Suppressor macrophage (primary cell): ENCODE results near the gene TNNI3K.

Experiments used
- DNase-seq, 4 experiments: peaks; one replicate each; pipeline ENCODE4 v3.0.0-alpha.2; 2020 to 2022

TNNI3K gene

GRCh38 chr1:74392840-74393239 lies 157.7 kb downstream of the TNNI3K start:
- DNase-seq: no peak

DNA sequence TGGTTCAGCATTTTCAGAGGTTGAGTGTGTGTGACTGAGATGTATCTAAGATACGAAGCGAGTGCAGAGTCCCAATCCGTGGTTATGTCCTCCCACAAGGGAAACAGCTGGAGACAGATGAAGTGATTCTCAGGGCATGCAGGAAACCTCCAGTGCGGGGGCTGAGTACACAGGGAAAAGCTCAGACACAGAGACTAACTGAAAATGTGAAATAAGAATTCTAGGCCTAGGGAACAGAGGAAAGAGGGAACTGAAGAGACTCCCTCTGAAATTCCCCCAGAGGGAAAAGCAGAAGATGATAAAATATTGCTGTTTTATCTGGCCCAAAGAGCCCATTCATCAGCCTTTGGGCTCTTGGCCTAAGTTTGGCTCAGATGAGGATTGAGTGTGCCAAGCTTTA lies 160.4 kb downstream of the TNNI3K start:
- DNase-seq: no peak

GRCh38 chr1:74396462-74396861 lies 161.3 kb downstream of the TNNI3K start:
- DNase-seq: no peak

DNA sequence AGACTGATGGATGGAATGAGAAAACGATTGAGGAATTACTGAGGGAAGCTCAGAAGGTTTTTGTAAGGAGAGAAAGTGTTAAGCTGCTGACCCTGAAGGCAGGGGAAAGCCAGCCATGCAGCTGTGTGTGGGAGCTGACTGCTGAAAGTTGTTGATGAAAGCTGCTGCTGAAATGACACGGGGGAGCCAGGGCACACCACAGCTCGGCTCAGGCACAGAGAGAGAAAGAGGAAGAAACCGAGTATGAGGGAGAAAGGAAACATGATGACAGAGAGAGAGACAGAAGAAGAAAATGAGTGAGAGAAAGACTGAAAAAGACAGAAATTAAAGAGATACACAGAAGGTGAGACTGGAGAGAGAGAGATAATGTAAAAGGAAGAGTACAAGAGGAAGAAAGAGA lies 161.7 kb downstream of the TNNI3K start:
- no peak for DNase-seq

GRCh38 chr1:74399249-74399648 lies 164.1 kb downstream of the TNNI3K start:
- no peak for DNase-seq

DNA sequence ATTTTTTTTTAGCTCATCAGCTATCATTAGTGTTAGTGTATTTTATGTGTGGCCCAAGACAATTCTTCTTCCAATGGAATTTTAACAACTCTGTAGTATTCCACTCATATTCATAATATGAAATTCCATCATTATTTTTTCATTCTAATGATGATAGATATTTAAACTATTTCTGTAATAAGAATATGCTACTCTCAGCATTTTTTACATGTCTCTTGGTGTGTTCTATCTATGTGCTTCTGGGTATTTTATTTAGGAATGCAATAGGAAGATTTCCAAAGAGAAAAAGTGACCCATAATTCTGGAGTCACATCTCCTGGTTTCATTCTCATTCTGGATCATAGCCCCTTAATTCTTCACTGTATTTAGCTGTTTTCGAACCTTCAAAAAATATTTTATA lies 167.7 kb downstream of the TNNI3K start:
- no peak for DNase-seq

DNA sequence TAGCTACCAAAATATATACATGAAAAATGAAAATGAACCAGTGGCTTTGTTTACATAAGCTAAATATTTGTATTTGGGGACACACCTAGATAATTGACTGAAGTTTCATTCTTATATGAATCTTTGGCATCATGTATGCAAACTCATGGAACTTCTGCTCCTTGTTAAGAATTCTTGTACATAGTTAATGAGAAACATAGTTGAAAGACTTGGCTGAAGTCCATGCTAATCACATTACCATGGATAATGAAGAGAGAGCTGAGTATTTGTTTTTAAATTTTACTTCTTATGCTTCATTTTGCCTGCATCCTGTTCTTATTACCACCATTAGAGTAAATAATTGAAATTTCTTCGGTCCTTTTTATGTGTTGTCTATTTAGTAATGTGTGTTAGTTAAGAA lies 168.4 kb downstream of the TNNI3K start:
- no peak for DNase-seq

- DNase-seq: no peak
These were observed 171.6 kb downstream of the TNNI3K start for GRCh38 chr1:74406759-74407158.

DNA sequence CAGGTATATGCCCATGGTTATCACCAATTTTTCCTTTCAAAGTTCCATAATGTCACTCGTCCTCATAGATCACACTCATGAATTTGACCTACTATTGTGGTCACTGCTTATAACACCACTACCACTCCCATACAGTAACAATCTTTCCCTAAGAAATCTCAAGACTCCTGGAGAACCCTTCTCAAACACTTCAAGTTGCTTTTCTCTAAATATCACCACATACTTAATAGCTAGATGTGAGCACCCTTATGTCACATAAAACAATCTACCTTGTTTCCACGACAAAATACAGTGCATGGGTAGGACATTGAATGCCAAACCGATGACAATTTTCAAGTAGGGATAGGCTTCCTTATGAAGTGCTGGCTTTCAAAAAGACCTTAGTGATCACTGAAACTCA lies 172.7 kb downstream of the TNNI3K start:
- no peak for DNase-seq

DNA sequence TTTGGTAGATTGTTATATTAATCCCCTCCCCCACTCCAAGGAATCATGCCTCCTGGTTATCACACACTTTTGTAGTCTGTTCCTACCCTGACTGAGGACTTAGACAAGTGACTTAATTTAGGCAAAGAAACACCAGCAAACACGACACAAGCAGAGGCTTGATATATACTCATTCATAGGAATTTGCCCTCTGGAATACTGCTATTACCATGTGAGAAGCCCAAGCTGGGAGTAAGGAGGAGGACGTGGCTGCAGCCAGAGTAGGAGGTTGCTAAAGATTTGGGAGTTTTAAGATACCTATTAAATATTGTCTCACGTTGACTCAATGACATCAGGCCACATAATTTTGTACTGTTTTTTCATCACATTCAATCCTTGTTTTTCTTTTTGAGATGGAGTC lies 177.1 kb downstream of the TNNI3K start:
- DNase-seq: no peak

GRCh38 chr1:74415935-74416334 lies 180.7 kb downstream of the TNNI3K start:
- no peak for DNase-seq

DNA sequence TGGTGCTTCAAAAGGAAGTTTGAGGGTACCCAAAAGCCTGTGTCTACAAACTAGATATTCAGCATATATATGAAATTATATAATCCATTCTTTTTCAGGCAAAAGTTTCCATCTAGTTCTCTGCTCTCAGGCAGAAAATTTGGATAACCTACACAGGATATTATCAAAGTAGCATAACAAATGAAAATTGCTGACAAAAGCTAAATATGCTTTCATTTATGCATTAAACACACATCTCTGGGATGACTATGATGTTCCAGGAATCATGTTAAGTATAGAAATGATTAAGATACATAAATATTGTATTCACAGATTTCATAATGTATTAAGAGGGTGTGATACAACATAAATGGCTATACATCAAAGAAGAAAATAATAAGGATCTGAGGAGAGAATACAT lies 184.4 kb downstream of the TNNI3K start:
- DNase-seq: no peak

DNA sequence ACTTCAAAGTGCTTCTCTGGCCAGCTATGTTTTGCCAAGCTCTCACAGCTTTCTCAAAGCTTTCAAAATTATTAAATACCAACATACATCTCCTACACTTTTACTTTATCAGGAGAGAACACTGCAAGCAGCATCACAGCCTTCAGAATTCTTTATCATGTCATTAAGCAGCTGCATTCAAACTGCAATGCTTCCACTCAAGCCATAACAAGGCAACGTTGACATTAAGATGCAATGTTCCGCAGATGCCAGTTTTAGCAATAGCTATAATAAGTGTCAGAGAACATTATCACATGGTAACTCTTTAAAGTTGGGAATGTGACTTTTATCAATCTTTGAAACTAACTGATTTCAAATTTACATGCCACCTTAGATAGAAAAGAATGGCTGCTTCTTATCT lies 185.3 kb downstream of the TNNI3K start:
- DNase-seq: no peak

DNA sequence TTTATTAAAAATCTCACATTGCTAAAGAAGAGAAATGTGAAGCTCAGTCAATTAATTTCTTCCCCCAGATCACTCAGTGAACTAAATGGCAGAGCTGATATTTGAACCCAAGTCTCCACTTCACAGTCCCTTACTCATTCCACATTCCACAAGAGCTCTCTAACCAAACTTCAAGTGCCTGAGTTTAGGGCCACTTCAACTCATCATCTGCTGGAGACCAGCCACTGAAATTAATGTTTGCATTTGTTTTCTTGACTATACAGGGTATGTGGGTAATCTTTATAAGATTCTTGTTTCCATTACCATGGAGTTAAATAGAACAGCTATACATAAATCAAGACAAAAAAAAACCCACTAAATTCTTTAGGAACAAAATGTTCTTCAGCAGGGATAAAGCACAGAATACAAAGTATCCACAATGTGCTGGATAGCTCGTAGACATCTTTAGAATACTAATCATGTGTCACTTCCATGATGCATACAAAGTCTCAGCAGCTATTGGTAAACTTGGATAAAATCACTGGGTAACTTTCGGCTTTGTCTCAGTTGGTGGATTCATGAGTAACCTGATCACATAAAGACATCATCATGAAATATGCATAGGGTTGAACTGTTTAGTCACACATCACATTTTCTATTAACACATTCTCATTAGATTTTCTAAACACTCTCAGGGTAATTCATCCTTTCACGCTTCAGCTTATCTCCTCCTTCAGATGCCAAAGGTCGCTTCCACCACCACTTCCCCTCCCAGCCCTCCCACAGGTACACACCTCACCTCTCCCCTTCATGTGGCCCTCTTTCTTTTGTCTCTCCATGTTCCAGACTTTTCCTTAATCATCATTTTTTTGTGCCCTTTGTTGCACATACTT lies 187.5 kb downstream of the TNNI3K start:
- DNase-seq: no peak

DNA sequence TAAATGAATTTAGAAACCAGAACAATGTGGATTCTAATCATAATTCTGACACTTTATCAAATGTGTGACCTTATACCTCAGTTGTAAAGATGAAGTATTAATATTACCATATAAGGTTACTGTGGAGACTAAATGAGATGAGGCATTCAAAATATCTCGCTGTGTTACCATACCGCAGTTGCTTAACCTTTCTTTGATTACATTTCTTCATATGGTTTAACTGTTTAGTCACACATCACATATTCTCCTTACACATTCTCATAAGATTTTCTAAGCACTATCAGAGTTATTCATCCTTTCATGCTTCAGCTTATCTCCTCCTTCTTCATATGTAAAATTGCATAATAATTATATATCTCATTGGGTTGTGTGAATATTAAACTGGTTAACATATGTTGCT lies 188.3 kb downstream of the TNNI3K start:
- no peak for DNase-seq

GRCh38 chr1:74425676-74426075 lies 190.5 kb downstream of the TNNI3K start:
- DNase-seq: no peak

GRCh38 chr1:74426208-74426937 lies 191.2 kb downstream of the TNNI3K start:
- DNase-seq: no peak

GRCh38 chr1:74427681-74428080 lies 192.5 kb downstream of the TNNI3K start:
- DNase-seq: no peak

- DNase-seq: no peak
These were observed 194.4 kb downstream of the TNNI3K start for GRCh38 chr1:74429580-74429979.

GRCh38 chr1:74430342-74430934 lies 195.3 kb downstream of the TNNI3K start:
- DNase-seq: no peak

- no peak for DNase-seq
These were observed 196.3 kb downstream of the TNNI3K start for GRCh38 chr1:74431531-74431930.

DNA sequence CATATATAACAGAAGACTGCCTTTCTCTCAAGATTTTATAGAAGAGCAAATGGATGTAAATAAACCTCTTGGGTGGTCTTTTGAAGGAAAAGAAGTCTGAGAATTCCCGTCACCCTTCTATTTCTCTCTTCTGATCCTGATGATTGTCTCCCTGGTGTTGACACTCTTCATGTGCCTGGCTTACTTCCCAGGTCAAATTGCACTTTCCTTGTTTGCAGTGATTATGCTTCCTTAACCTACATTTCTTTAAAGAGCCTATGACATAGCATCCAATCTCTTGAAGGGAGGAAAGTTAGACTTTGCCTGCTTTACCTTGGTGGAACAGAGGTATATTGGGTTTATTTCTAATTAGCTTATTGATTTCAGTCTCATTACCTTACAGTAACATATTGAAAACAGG lies 197.1 kb downstream of the TNNI3K start:
- no peak for DNase-seq

DNA sequence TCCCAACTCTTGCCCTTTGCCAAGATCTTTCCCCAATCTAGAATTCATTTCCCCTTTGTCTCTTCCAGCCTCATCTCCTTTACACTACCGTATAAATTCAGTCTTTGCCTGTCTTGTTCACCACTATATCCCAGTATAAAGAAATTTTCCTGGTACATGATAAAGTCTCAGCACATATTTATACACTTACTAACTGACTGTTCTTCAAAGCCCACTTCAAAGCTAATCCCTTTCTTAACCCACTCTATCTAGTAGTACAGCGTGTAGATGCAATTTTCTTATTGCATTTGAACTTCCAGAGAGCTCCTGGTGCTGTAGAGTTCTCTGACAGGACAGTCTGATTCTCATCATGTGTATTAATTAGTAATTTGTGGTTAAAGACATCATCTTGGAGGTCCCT lies 199.1 kb downstream of the TNNI3K start:
- DNase-seq: no peak

DNA sequence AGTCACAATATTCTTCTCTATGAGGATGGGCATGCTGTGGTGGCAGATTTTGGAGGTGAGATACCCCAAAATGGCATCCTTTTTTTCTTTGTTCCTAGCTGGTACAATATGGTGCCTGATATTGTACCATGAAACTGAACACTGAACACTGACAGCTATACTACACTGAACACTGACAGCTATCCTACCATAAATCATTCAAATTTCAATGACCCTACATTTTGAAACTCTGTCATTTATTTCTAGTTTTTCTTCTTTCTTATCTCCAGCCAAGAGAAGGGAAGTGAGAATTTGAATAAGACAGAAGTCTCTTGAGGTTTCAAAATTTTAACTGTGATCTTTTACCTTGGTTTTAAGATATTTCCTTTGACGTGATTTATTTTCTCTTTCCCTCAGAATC lies 200.9 kb downstream of the TNNI3K start:
- no peak for DNase-seq
